AG09319 (cell line): ENCODE data around the gene ENOX1.

Experiments used
- DNase-seq: peaks from one replicate; pipeline ENCODE4 v3.0.0-alpha.2; 2010; ENCODE audit warnings: low read depth; ENCODE audit errors: extremely low read depth
- CTCF ChIP-seq: IDR thresholded peaks from 2 replicates; pipeline ENCODE4 v1.5.1; 2011; ENCODE audit warnings: low read depth, mild to moderate bottlenecking, inconsistent platforms, low read length, moderate library complexity

ENOX1 gene

GRCh38 chr13:43326100-43326499 is 460.7 kb downstream of the ENOX1 start:
- no peak for TF ChIP-seq CTCF
- no peak for DNase-seq

GRCh38 chr13:43325636-43326035 is 461.1 kb downstream of the ENOX1 start:
- DNase-seq = no peak
- TF ChIP-seq CTCF = no peak

GRCh38 chr13:43324129-43324528 is 462.6 kb downstream of the ENOX1 start:
- DNase-seq = no peak
- no peak for TF ChIP-seq CTCF

GRCh38 chr13:43319617-43320444 is 466.9 kb downstream of the ENOX1 start:
- TF ChIP-seq CTCF = no peak
- DNase-seq = no peak

- DNase-seq = no peak
- no peak for TF ChIP-seq CTCF
Observed at GRCh38 chr13:43316946-43317353, 469.8 kb downstream of the ENOX1 start.

- TF ChIP-seq CTCF = no peak
- no peak for DNase-seq
Observed at GRCh38 chr13:43316281-43316680, 470.5 kb downstream of the ENOX1 start.

GRCh38 chr13:43315522-43315921 is 471.2 kb downstream of the ENOX1 start:
- no peak for DNase-seq
- no peak for TF ChIP-seq CTCF
